HFFc6 (cell line): ENCODE data around the gene SOAT1. TPM values are rescaled to one million over a fixed set of nuclear protein-coding genes. Genes with fewer than 3 reads are reported as not detected.
"Not testable (repeated sequence)": the region's sequence is repeated elsewhere in the genome, so short reads cannot be mapped to it uniquely, and the experiment has no call there.

Source experiments
- DNase-seq: peaks from one replicate; pipeline ENCODE4 v3.0.0-alpha.2; 2018
- H3K27ac Mint-ChIP-seq: 2 replicates; pipeline ENCODE4 v1.8.0; 2020; ENCODE audit warnings: mild to moderate bottlenecking, mixed read lengths
- H3K27me3 Mint-ChIP-seq: 2 replicates; pipeline ENCODE4 v1.8.0; 2021; ENCODE audit warnings: mild to moderate bottlenecking, moderate library complexity, mixed read lengths; ENCODE audit not compliant: insufficient read depth
- H3K36me3 Mint-ChIP-seq: 2 replicates; pipeline ENCODE4 v1.8.0; 2021; ENCODE audit warnings: low read depth, mixed read lengths
- H3K4me1 Mint-ChIP-seq: 2 replicates; pipeline ENCODE4 v1.8.0; 2020; ENCODE audit warnings: low read depth, mixed read lengths
- H3K4me3 Mint-ChIP-seq: 2 replicates; pipeline ENCODE4 v1.8.0; 2020; ENCODE audit warnings: mild to moderate bottlenecking, moderate library complexity, mixed read lengths
- H3K9me3 Mint-ChIP-seq: 2 replicates; pipeline ENCODE4 v1.8.0; 2020; ENCODE audit warnings: mild to moderate bottlenecking, mixed read lengths
- CTCF ChIP-seq: fragments of 200-600 bp; sonication (generic); IDR thresholded peaks from 2 replicates; pipeline ENCODE4 v1.5.0; 2021; ENCODE audit warnings: antibody characterized with exemption, mild to moderate bottlenecking
- total RNA-seq, 6 experiments: library from RNA; stranded (reverse); fragmentation: NEBNext Ultra II Directional; extraction: Animal tissue kit (Norgen Biotek cat#: 25700); gene quantifications; 2 replicates in 1 of 6; 3 replicates in 5 of 6; pipeline ENCODE4 v1.2.3, GENCODE V29; 2021

SOAT1 gene
- total RNA-seq, 6 experiments from 2014 or later = 29.2 to 38.6 (median 37.2) TPM

- H3K27me3 Mint-ChIP-seq = peaks cover 6% of the 10 kb centered on the region
- H3K4me3 Mint-ChIP-seq = no peak overlapping the region
- peak; percentile 46 for DNase-seq
- H3K27ac Mint-ChIP-seq = no peak overlapping the region
- H3K4me1 Mint-ChIP-seq = no peaks in the 10 kb centered on the region
- TF ChIP-seq CTCF = no peak
- H3K9me3 Mint-ChIP-seq = no peaks in the 10 kb centered on the region
- no peaks in the 10 kb centered on the region for H3K36me3 Mint-ChIP-seq
Measured at GRCh38 chr1:179380299-179380698, 86.7 kb downstream of the SOAT1 start.

GRCh38 chr1:179384027-179384426 lies 90.4 kb downstream of the SOAT1 start:
- TF ChIP-seq CTCF = no peak
- Mint-ChIP-seq H3K4me1 (no peaks in the 10 kb centered on the region), H3K27ac (no peak overlapping the region), H3K9me3 (no peaks in the 10 kb centered on the region), H3K27me3 (peaks cover 2% of the 10 kb centered on the region), H3K36me3 (no peaks in the 10 kb centered on the region), H3K4me3 (no peak overlapping the region)
- no peak for DNase-seq

- no peak for TF ChIP-seq CTCF
- no peak overlapping the region for H3K27ac Mint-ChIP-seq
- H3K4me3 Mint-ChIP-seq = no peak overlapping the region
- H3K27me3 Mint-ChIP-seq = peaks cover 2% of the 10 kb centered on the region
- no peaks in the 10 kb centered on the region for H3K9me3 Mint-ChIP-seq
- H3K4me1 Mint-ChIP-seq = no peaks in the 10 kb centered on the region
- DNase-seq = no peak
- H3K36me3 Mint-ChIP-seq = no peaks in the 10 kb centered on the region
Measured at GRCh38 chr1:179385510-179385909, 91.9 kb downstream of the SOAT1 start.

- no peak for DNase-seq
- no peak for TF ChIP-seq CTCF
- Mint-ChIP-seq H3K9me3 (peaks cover 21% of the 10 kb centered on the region), H3K27ac (no peak overlapping the region), H3K4me1 (0 out of 2 replicates have a peak, but pooled peaks cover 7% of the 10 kb centered on the region), H3K4me3 (no peak overlapping the region), H3K36me3 (peaks cover 6% of the 10 kb centered on the region; the same call in 1 of the 2 replicates), H3K27me3 (peaks cover 6% of the 10 kb centered on the region)
Measured at GRCh38 chr1:179393721-179394120, 100.1 kb downstream of the SOAT1 start.

GRCh38 chr1:179399399-179399798 lies 105.8 kb downstream of the SOAT1 start:
- not testable (repeated sequence) for DNase-seq, H3K27me3 Mint-ChIP-seq, H3K27ac Mint-ChIP-seq, H3K36me3 Mint-ChIP-seq, H3K9me3 Mint-ChIP-seq, H3K4me3 Mint-ChIP-seq, H3K4me1 Mint-ChIP-seq

Other genes starting within 250 kb of the SOAT1 start
- gene TOR3A, start 211.7 kb upstream of the SOAT1 start, total RNA-seq = 10 to 100 TPM; 21.4 to 27.6 (median 24.5) TPM
- gene ABL2, start 64.1 kb upstream of the SOAT1 start, total RNA-seq = 10 to 100 TPM; 54.1 to 65.9 (median 61.2) TPM
- under 1 TPM in 1 of 6 experiments, not detected in 5; 0.50 TPM for gene AXDND1, start 72.2 kb downstream of the SOAT1 start, total RNA-seq